Naive B cell (primary cell): Measurements from ENCODE around the gene ACSF3. TPM values are rescaled to one million over a fixed set of nuclear protein-coding genes. Genes with fewer than 3 reads are reported as not detected.
A peak's percentile ranks its signal among the peaks of the same experiment; 100 is the strongest.

Source experiments
- ATAC-seq, 2 donors: fragments of 150-1000 bp; cut with Tn5 transposase; 2 replicates each; pipeline ENCODE4 v1.10.0; 2021; ENCODE audit warnings: low read depth in 2 of 2, mild to moderate bottlenecking in 2 of 2, moderate library complexity in 2 of 2
- DNase-seq: peaks from one replicate; pipeline ENCODE4 v3.0.0; 2022
- H3K27ac Mint-ChIP-seq, 6 donors: one replicate each; pipeline ENCODE4 v1.8.0; 2020 to 2022; ENCODE audit warnings: mild to moderate bottlenecking in 6 of 6, mixed read lengths in 6 of 6, moderate library complexity in 5 of 6, inconsistent platforms in 2 of 6
- H3K27me3 Mint-ChIP-seq, 3 donors: one replicate each; pipeline ENCODE4 v1.8.0; 2021 to 2022; ENCODE audit warnings: mixed read lengths in 3 of 3, mild to moderate bottlenecking in 1 of 3
- H3K36me3 Mint-ChIP-seq, 2 donors: one replicate each; pipeline ENCODE4 v1.8.0; 2020 to 2022; ENCODE audit warnings: mixed read lengths in 2 of 2, inconsistent platforms in 1 of 2, mild to moderate bottlenecking in 1 of 2
- H3K4me1 Mint-ChIP-seq, 3 donors: one replicate each; pipeline ENCODE4 v1.8.0; 2020 to 2022; ENCODE audit warnings: mixed read lengths in 3 of 3, inconsistent platforms in 1 of 3, mild to moderate bottlenecking in 1 of 3, moderate library complexity in 1 of 3
- H3K4me3 Mint-ChIP-seq, 8 donors: one replicate each; pipeline ENCODE4 v1.8.0; 2020 to 2022; ENCODE audit warnings: mild to moderate bottlenecking in 8 of 8, mixed read lengths in 8 of 8, moderate library complexity in 8 of 8, inconsistent platforms in 2 of 8
- H3K9me3 Mint-ChIP-seq, 7 donors: one replicate each; pipeline ENCODE4 v1.8.0; 2020 to 2022; ENCODE audit warnings: mixed read lengths in 7 of 7, mild to moderate bottlenecking in 5 of 7, inconsistent platforms in 2 of 7, moderate library complexity in 1 of 7
- polyA plus RNA-seq, 6 donors: library from polyadenylated mRNA; unstranded; fragments of 300-500 nt; fragmentation: Illumina TruSeq; gene quantifications; one replicate each; pipeline ENCODE4 v1.2.3, GENCODE V29; 2021; ENCODE audit warnings: low read depth in 6 of 6

ACSF3 gene
- polyA plus RNA-seq, 6 donors from 2014 or later, result 30.0 to 43.6 (median 33.9) TPM

DNA sequence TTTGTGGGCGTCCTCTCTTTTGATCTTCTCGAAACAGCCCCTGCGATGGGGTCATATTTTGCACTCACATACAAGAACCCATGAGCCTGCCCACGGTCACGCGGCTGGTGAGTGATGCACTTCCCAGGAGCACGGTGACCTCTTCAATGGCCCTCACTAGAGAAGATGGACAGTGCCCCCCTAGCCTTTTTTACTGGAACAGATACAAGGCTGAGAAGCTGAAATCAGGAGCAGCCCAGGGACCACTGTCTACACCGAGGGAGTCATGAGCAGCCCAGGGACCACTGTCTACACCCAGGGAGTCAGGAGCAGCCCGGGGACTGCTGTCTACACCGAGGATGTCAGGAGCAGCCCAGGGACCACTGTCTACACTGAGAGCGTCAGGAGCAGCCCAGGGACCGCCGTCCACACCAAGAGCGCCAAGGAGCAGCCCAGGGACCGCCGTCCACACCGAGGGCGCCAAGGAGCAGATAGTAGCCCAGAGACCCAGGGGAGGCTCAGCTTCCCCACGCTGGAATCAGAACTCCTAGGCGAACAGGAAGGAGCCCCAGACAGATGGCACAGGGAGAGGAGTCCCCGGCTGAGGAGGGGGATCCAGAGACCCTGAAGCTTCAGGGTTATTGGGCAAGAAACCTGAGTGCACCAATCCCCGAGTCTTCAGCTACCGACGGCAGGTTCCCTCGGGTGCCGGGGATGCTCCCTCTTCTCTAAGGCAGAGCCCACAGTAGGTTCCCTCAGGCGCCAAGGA lies 23.7 kb downstream of the ACSF3 start:
- no peaks in the 10 kb centered on the region for H3K9me3 Mint-ChIP-seq
- DNase-seq (no peak), ATAC-seq (no peak)
- H3K36me3 Mint-ChIP-seq, result peaks cover 4 to 19% of the 10 kb centered on the region in 2 donors
- H3K27ac Mint-ChIP-seq, result peak overlapping the region; percentile 78 to 99 (median 98)
- H3K4me1 Mint-ChIP-seq, result peaks cover 32 to 44% (median 33%) of the 10 kb centered on the region in 3 donors
- H3K4me3 Mint-ChIP-seq, result peak overlapping the region in 1 of 8 donors; percentile 3
- no peaks in the 10 kb centered on the region for H3K27me3 Mint-ChIP-seq

DNA sequence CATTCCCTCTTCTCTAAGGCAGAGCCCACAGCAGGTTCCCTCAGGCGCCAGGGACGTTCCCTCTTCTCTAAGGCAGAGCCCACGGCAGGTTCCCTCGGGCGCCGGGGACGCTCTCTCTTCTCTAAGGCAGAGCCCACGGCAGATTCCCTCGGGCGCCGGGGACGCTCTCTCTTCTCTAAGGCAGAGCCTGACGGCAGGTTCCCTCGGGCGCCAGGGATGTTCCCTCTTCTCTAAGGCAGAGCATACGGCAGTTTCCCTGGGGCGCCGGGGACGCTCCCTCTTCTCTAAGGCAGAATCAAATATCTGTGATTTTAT lies 24.3 kb downstream of the ACSF3 start:
- DNase-seq (no peak), ATAC-seq (no peak)
- peaks cover 4 to 19% of the 10 kb centered on the region in 2 donors for H3K36me3 Mint-ChIP-seq
- no peaks in the 10 kb centered on the region for H3K27me3 Mint-ChIP-seq
- H3K27ac Mint-ChIP-seq, result peak overlapping the region in 5 of 6 donors; percentile 37 to 99 (median 94)
- no peak overlapping the region for H3K4me3 Mint-ChIP-seq
- peaks cover 33 to 48% (median 36%) of the 10 kb centered on the region in 3 donors for H3K4me1 Mint-ChIP-seq
- H3K9me3 Mint-ChIP-seq, result no peaks in the 10 kb centered on the region

DNA sequence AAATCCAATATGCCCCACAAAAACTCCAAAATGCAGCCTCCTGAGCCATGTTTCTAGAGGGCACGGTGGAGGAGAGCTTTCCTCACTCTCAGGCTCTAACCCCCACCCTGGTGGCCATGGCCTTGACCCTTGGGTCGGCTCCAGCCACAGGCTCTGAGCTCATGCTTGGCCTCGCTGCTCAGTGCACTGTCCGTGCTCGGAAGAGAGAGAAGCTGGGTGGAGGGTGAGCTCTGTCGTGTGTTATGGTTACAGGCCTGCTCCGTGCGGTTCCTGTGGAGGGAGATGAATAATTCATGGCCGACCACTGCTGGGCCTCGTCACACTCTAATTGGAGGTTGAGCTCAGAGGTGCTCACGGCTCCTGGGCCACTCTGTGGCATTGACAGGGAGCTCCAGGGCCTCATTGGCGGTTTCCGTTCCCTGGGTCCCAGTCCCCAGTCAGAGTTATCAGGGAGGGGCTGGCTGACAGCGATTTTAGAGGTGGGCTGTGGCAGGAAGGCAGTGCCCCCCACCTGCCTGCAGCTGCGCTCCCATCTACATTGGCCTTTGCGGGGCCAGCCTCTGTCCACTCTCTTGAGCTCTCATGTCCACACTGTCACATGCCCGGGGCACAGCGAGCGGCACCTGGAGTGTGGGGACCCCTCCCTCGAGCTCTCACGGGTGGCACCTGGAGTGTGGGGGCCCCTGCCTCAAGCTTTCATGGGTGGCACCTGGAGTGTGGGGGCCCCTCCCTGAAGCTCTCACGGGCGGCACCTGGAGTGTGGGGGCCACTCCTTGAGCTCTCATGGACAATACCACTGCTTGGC lies 24.9 kb downstream of the ACSF3 start:
- no peaks in the 10 kb centered on the region for H3K9me3 Mint-ChIP-seq
- peak overlapping the region in 1 of 8 donors; percentile 37 for H3K4me3 Mint-ChIP-seq
- peaks cover 33 to 43% (median 36%) of the 10 kb centered on the region in 3 donors for H3K4me1 Mint-ChIP-seq
- H3K36me3 Mint-ChIP-seq, result peaks cover 4 to 19% of the 10 kb centered on the region in 2 donors
- ATAC-seq, result no peak
- no peaks in the 10 kb centered on the region for H3K27me3 Mint-ChIP-seq
- H3K27ac Mint-ChIP-seq, result peak overlapping the region in 5 of 6 donors; percentile 32 to 95 (median 85)
- DNase-seq, result no peak

DNA sequence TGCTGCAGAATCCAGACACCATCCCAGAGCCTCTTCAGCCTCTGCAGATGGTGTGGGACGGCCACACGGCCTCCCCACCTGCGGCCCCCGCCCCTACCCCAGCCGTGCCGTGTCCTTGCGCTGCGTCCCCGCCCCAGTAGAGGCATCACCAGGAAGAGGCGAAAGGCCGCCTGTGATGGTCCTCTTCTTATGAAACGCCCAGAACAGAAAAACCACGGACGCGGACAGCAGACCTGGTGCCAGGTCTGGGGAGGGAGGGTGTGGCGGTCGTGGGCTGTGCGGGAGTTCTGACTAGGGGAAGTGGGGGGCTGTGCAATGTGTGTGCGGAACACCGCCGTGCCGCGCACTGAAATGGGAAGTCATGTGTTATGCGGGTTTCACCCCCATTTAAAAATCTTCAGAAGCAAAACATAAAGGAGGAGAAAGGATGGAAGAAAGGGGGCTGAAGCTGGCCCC lies 25.5 kb downstream of the ACSF3 start:
- Mint-ChIP-seq H3K27ac (peak overlapping the region; percentile 49 to 94 (median 82)), H3K36me3 (peaks cover 4 to 19% of the 10 kb centered on the region in 2 donors)
- DNase-seq, result no peak

DNA sequence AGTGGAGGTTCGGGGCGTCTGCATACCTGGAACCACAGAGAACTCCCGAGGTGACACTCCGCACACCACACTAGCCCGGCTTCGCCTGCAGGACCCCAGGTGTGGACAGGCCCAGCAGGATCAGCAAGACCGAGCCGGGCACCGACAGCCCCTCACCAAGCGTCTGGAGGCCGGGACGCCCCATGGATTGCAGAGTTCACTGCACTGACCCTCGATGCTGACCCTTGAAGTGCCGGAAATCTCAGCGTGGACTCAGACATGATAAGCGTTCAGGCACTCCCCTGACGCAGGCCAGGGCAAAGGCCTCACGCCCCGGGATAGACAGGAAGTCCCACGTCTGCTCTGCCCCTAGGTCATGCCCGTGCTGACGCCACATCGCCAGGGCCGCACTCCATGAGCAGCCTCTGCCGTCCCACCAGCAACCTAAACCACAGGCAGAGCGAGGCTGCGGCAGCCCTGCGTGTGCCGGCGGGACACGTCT lies 26.0 kb downstream of the ACSF3 start:
- peak overlapping the region in 2 of 8 donors; percentile 20 to 61 for H3K4me3 Mint-ChIP-seq
- no peak for DNase-seq
- ATAC-seq, result no peak
- H3K27ac Mint-ChIP-seq, result peak overlapping the region in 5 of 6 donors; percentile 30 to 94 (median 88)
- H3K27me3 Mint-ChIP-seq, result no peaks in the 10 kb centered on the region
- H3K4me1 Mint-ChIP-seq, result peaks cover 28 to 35% (median 30%) of the 10 kb centered on the region in 3 donors
- H3K9me3 Mint-ChIP-seq, result no peaks in the 10 kb centered on the region
- H3K36me3 Mint-ChIP-seq, result peaks cover 4 to 18% of the 10 kb centered on the region in 2 donors

More for the DNA sequence above, 25.5 kb downstream of the ACSF3 start:
- no peaks in the 10 kb centered on the region for H3K27me3 Mint-ChIP-seq
- no peak for ATAC-seq
- H3K9me3 Mint-ChIP-seq, result no peaks in the 10 kb centered on the region
- H3K4me1 Mint-ChIP-seq, result peaks cover 33 to 40% (median 36%) of the 10 kb centered on the region in 3 donors
- peak overlapping the region in 1 of 8 donors; percentile 61 for H3K4me3 Mint-ChIP-seq

DNA sequence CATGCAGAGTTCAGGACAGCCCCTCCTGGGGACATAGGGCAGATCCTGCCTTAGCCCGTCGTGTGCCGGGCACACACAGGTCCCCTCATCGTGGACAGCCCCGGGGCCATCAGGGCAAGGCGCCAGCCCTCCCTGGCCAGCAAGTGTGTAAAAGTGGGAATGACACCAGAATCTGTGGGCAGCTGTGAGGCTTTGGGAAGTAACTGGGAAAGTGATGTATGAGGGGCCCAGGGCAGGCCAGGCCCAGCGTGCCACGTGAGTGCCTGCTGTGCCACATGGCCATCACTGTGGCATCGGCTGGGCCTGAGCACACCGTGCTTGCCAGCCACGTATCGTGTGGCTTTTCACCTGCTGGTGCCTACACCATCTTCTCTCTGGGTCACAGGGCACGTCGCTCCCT lies 26.6 kb downstream of the ACSF3 start:
- no peak overlapping the region for H3K4me3 Mint-ChIP-seq
- no peaks in the 10 kb centered on the region for H3K27me3 Mint-ChIP-seq
- H3K36me3 Mint-ChIP-seq, result peaks cover 4 to 13% of the 10 kb centered on the region in 2 donors
- DNase-seq (no peak), ATAC-seq (no peak)
- H3K4me1 Mint-ChIP-seq, result peaks cover 22 to 29% (median 25%) of the 10 kb centered on the region in 3 donors
- H3K9me3 Mint-ChIP-seq, result no peaks in the 10 kb centered on the region
- peak overlapping the region in 4 of 6 donors; percentile 6 to 94 (median 34) for H3K27ac Mint-ChIP-seq

DNA sequence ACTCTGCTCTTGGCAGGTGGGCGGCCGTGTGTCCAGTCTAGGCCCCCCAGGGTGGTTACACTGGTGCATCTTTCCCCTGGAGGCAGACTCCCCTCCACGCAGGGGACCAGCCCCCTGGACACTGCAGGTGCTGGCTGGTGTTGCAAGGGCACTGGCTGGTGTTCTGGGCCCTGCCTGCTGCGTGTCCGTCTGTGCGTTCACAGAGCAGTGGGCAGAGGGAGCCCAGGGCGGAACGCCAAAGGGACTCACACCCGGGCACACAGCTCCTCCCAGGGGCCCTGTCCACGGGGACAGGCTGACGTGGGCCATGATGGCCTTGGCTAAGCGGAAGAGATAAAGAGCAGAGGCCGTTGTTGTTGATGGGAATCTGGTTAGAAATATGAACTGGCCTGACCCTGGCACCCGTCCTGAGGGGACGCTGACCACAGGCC lies 27.3 kb downstream of the ACSF3 start:
- ATAC-seq, result no peak
- Mint-ChIP-seq H3K9me3 (no peaks in the 10 kb centered on the region), H3K4me3 (no peak overlapping the region), H3K4me1 (peaks cover 18 to 23% (median 18%) of the 10 kb centered on the region in 3 donors), H3K27ac (peak overlapping the region in 4 of 6 donors; percentile 49 to 94 (median 60)), H3K27me3 (no peaks in the 10 kb centered on the region), H3K36me3 (peaks cover 4 to 19% of the 10 kb centered on the region in 2 donors)
- no peak for DNase-seq

DNA sequence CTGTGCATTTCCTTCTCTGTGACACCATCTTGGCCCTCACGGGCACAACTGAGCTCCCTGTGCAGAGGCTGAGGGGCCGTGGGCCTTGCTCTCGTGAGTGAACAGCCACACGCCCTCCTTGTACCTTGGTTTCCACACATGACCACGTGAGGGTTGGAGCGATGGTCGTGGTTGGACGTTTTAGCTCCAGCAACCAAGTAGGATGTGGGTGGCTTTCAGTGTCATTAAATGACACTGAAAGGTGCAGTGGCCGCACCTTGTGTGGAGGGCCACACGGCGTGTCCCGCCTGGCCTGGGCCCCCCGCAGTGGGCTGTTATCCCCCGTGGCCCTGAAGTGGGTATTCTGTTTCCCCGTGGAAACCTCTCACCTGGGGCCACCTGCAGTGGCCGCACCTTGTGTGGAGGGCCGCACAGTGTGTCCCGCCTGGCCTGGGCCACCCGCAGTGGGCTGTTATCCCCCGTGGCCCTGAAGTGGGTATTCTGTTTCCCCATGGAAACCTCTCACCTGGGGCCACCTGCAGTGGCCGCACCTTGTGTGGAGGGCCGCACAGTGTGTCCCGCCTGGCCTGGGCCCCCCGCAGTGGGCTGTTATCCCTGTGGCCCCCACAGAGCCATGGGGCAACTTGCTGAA lies 28.2 kb downstream of the ACSF3 start:
- Mint-ChIP-seq H3K4me1 (peaks cover 12 to 18% (median 15%) of the 10 kb centered on the region in 3 donors), H3K4me3 (no peak overlapping the region), H3K9me3 (no peaks in the 10 kb centered on the region), H3K27ac (peak overlapping the region in 4 of 6 donors; percentile 79 to 95 (median 88)), H3K36me3 (peaks cover 4 to 22% of the 10 kb centered on the region in 2 donors), H3K27me3 (no peaks in the 10 kb centered on the region)
- no peak for ATAC-seq
- no peak for DNase-seq

DNA sequence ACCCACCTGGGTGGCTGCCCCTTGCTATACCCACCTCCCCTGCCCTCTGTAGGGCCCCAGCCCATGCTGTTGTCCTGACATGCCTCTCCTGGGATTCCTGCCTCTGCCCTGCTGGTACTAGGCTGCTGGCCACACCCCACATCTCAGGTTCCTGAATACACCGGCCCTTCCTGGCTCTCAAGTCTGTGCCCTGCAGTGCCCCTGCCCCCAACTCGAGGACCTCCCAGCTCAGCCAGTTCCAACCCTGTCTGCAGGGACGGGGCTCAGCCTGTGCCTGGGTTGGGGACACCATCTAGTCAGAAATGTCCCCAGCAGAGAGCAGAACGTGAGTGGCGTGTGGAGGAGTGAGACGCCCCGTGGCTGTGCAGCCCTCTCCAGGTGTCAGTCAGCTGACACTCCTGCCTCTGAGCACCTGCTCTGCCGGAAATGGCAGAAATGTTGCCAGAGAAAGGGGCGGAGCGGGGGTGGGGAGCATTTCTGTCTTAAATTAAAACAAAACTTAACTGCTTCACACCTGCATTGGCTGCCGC lies 28.7 kb downstream of the ACSF3 start:
- H3K4me1 Mint-ChIP-seq, result peaks cover 6 to 23% (median 11%) of the 10 kb centered on the region in 3 donors
- no peaks in the 10 kb centered on the region for H3K27me3 Mint-ChIP-seq
- no peaks in the 10 kb centered on the region for H3K9me3 Mint-ChIP-seq
- DNase-seq, result peak; percentile 66
- peak; percentile 90 to 94 for ATAC-seq
- H3K4me3 Mint-ChIP-seq, result peak overlapping the region in 2 of 8 donors; percentile 68 to 73
- peak overlapping the region in 5 of 6 donors; percentile 27 to 95 (median 79) for H3K27ac Mint-ChIP-seq
- H3K36me3 Mint-ChIP-seq, result peaks cover 0 to 22% of the 10 kb centered on the region in 2 donors

DNA sequence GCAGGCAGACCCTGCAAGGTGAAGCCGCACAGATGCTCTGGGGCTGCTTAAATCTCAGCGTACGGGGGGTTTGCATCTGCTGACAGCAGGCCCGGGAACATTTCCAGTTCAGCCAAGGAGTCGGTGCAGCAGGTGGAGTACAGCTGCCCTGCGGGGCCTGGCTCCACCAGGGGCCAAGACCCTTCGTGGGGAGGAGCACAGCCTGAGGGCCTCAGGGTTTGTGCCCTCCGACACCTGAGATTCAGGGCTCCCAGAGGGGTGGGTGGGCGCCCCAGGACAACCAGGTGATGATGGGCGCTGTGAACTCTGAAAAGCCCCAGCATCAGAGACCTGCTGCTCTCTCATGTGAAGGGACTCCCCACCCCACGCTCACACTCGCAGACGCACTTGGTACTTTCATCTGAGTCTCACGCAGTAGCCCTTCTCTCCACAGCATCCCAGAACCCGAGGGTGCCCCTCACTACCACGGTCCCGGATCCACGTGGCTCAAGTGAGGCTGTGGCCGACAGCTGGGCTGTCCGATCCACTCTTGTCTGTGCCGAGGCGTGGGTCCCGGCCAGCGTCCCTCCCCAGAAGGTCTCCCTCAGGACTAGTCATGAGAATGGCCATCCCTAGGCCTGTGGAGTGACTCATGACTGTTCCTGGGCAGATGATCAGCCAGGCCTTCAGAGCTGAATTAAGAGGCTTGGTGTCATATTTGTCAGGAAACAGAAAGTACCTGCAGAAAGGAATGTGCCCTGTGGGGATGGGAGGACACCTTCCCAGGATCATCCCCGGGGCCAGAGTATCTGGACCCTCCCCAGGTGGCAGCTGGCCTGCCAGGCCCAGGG lies 29.6 kb downstream of the ACSF3 start:
- no peak for DNase-seq
- Mint-ChIP-seq H3K4me3 (peak overlapping the region in 2 of 8 donors; percentile 25 to 35), H3K27me3 (no peaks in the 10 kb centered on the region), H3K4me1 (peaks cover 6 to 21% (median 14%) of the 10 kb centered on the region in 3 donors), H3K27ac (peak overlapping the region in 2 of 6 donors; percentile 21 to 85), H3K36me3 (peaks cover 0 to 17% of the 10 kb centered on the region in 2 donors), H3K9me3 (no peaks in the 10 kb centered on the region)
- no peak for ATAC-seq

DNA sequence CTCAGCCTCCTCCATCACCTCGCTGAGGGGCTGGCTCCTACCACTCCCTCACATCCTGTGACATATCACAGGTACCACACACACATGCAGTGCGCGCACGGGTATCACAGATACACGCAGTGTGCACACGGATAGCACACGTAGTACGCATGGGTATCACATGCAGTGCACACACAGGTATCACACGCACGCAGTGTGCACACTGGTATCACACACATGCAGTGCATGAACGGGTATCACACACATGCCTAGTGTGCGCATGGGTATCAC lies 30.1 kb downstream of the ACSF3 start:
- Mint-ChIP-seq H3K27me3 (no peaks in the 10 kb centered on the region), H3K4me3 (no peak overlapping the region), H3K4me1 (peaks cover 6 to 18% (median 14%) of the 10 kb centered on the region in 3 donors), H3K36me3 (peaks cover 2 to 15% of the 10 kb centered on the region in 2 donors), H3K27ac (peak overlapping the region in 1 of 6 donors; percentile 21), H3K9me3 (no peaks in the 10 kb centered on the region)
- no peak for ATAC-seq
- no peak for DNase-seq

DNA sequence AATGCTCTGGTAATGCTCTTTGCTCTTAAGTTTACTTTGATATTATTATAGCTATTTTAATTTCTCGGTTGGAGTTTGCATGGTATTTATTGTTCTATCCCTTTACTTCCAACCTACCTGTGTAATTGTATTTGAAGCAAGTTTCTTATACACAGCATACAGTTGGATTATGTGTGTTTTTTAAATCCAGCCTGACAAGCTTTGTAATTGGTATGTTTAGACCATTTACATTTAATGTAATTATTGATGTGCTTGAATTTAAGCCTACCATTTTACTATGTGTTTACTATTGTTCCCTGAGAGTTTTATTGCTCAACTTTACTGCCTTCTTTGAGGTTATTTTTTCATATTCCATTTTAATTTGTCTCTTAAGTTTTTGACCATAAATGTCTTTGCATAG lies 35.7 kb downstream of the ACSF3 start:
- H3K4me3 Mint-ChIP-seq, result no peak overlapping the region
- peaks cover 19 to 27% of the 10 kb centered on the region in 2 donors for H3K36me3 Mint-ChIP-seq
- no peaks in the 10 kb centered on the region for H3K27me3 Mint-ChIP-seq
- H3K9me3 Mint-ChIP-seq, result peaks cover 0 to 4% (median 0%) of the 10 kb centered on the region in 7 donors
- no peak overlapping the region for H3K27ac Mint-ChIP-seq
- DNase-seq (no peak), ATAC-seq (no peak)
- peaks cover 3 to 18% (median 4%) of the 10 kb centered on the region in 3 donors for H3K4me1 Mint-ChIP-seq
